Inferior parietal cortex (tissue), 1 donor: ENCODE results near the gene IL10RB.

Experiments
- DNase-seq: peaks from one replicate; pipeline ENCODE4 v3.0.0-alpha.2; 2016; ENCODE audit errors: extremely low spot score

Gene IL10RB

DNA sequence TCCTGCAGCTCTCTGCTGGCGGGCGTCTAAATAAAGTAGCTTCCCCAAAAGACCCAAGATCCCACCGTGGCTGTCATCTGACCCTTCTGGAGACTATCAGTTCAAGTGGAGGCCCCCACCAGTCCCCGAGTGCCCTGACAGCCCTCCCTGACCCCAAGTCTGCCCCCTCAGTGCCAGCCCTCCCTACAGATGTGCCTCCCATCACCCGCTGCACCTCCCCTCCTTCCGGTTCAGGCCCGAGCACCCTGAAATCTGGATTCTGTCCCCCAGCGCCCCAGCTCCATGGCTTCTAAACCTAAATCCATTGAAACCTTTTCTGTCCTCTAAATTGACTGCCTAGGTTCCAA, 595 bp downstream of the IL10RB start:
- no peak for DNase-seq

DNA sequence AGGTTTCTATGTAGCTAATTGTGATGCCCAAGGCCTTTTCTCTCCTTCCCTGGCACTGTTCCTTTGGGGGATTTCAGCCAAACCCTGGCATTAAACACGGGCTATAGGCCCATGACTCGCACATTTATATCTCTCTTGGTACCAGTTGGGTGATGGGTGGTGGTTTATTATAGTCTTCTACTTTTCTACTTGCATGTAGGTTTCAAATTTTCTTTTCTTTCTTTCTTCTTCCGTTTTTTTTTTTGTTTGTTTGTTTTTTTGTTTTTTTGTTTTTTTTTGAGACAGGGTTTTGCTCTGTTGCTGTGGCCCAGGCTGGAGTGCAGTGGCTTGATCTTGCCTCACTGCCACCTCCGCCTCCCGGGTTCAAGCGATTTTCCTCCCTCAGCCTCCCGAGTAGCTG, 1.1 kb downstream of the IL10RB start:
- DNase-seq: no peak

GRCh38 chr21:33268393-33268736, 2.2 kb downstream of the IL10RB start:
- DNase-seq: no peak

- DNase-seq: no peak
Observed at GRCh38 chr21:33268737-33269441, 2.7 kb downstream of the IL10RB start.

DNA sequence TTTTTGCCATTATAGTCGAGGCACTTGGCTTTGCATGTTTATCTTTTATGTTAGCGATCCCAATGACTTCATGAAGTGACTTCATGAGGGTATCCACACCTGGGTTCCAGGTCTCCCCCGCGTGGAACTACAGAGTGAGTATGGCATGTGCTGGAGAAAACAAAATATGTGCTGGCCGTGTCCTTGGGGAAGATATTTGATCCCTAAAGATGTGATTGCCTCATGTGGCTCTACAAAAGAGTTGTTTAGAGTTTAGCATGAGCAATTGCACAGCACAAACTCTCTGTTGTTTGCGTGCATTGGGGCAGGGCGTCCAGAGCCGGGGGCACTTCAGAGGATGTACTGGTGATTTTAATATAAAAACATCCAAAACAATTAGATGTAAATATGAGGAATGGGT, 4.8 kb downstream of the IL10RB start:
- DNase-seq: no peak

GRCh38 chr21:33273044-33273443, 6.9 kb downstream of the IL10RB start:
- DNase-seq: no peak

DNA sequence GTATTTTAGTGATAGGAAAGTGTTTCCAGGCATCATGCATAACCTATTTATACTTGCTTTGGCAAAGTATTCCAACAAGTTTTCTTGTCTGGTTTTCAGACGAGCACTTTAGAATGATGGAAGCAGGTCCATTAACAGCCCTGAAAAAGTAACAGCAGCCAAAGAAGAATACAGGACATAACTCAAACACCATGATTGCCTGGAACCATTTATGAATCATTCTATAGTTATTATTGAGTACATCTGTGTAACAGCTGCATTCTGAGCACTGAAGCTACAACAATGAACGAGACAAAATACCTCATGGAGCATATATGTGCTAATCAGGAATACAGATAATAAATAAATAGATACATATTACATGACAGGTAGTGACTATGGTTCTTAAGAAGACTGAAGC, 12.6 kb downstream of the IL10RB start:
- DNase-seq: no peak

DNA sequence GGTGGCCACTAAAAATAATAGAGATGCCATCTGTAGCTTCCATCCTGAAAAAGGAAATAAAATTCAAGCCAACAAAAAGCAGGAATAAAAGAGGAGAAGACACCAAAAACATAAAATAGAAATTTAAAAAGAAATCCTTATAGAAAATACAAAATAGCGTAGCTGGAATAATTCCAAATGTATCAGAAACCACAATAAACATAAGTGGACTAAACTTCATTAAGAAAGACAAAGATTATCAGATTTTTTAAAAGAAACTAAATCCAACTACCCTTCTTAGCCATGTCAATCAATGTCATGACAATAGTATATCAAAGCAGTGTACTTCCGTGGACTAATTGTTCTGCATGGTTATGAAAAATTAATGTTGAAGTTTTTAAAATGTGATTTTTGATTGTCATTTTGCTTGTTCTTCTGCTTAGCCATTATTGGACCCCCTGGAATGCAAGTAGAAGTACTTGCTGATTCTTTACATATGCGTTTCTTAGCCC, 13.2 kb downstream of the IL10RB start:
- no peak for DNase-seq

- no peak for DNase-seq
Observed at GRCh38 chr21:33281096-33281652, 15.0 kb downstream of the IL10RB start.

DNA sequence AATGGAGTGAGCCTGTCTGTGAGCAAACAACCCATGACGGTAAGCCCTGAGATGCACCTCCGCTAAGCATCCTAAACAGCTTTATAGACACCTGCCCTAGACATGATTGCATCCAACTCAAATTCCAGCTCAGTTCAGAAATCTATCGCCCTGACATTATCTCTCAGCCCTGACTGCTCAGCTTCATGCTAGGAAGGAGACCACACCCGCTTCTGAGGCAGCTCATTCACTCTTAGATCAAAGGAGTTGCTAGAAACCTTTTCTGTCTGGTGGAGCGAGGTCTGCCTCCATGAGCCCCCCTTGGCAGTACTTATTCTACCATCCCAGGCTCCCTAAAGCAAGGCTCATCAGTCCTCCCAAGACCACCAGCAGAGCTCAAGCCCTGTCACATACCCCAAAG, 17.0 kb downstream of the IL10RB start:
- no peak for DNase-seq

GRCh38 chr21:33286076-33286475, 19.9 kb downstream of the IL10RB start:
- no peak for DNase-seq

DNA sequence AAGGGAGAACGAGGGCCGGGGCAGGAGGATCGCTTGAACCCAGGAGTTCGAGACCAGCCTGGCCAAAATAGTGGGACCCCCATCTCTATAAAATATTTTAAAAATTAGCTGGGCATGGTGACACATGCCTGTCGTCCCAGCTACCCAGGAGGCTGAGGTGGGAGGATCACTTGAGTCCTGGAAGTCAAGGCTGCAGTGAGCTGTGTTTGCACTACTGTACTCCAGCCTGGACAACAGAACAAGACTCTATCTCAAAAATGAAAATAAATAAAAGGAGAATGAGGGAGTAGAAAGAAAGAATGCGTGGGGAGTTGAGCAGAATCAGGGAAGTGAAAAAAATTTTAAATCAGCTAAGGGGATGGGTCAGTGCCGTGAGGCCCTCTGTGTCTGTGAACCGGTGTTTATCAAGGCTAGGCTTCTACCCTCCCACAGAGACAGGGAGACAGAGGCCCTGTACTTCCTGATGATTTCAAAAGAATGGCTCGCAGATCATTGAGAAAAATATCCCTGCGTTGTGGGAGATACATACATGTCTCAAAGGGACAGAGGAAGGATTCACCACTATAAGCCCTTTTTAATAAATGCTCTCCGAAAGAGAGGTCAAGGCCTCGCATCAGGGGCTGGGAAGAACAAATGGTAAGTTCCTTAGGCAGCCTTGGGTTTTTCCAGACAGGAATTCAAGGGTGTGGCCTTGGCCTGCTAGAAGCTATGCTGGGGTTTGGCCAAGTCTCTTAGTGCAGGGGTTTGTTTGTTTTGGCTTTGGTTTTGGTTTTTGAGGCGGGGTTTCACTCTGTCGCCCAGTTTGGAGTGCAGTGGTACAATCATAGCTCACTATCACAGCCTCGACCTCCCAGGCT, 20.7 kb downstream of the IL10RB start:
- no peak for DNase-seq

GRCh38 chr21:33289199-33289819, 23.1 kb downstream of the IL10RB start:
- DNase-seq: no peak

DNA sequence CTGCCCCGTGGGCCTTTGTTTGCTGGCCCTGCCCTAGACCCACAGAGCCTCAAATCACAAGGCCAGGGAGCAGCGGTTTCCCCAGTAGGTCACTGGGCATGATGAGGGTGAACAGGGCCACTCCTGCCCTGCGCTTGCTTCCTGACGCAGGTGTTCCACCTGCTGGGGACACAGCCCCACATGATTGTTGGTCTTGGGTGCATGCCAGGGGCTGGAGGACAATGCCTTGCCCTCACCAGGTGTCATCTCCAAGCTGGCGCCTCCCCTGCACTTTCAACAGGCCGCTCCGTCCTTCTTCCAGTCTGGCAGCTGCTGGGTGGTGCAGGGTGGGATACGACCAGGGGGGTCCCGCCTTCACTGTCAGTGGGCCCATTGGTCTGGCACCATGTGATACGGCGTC, 24.3 kb downstream of the IL10RB start:
- no peak for DNase-seq

DNA sequence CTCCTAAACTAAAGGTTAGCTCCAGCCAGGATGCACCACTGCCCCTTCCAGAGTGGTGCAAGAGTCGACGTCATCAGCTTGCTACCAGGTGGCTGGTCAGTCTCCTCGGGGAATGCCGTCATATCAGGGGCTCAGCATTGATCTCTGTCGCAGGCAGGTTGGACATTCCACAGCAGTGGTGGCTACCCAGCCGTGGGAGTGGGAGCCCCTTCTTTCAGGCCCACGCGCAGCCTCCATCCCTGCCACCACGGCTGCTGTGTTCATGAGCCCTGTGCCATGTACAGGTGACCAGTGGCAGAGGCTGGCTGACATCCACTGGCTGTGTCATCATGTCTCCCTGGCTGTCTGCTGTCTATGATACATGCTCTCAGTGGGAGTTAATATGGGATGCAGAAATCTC, 25.5 kb downstream of the IL10RB start:
- DNase-seq: no peak

DNA sequence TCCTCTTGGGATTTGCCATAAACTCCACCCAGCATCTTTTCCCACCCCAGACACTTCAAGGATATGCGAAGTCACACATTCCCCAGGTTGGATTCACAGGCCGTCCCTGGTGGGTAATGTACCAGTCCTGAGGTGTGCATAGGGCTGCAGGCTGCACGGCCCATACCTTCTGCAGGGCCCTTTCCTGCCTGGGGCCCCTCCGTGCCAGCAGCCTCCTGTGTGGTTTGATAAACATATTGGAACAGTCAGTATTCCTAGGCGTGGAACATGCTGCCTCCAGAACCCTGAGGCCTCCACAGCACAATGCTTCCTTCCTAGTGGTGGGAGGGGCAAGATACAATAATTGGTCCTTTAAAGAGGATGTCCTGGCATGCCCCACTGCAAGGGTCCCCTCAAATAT, 26.6 kb downstream of the IL10RB start:
- no peak for DNase-seq

GRCh38 chr21:33293136-33293535, 27.0 kb downstream of the IL10RB start:
- no peak for DNase-seq

DNA sequence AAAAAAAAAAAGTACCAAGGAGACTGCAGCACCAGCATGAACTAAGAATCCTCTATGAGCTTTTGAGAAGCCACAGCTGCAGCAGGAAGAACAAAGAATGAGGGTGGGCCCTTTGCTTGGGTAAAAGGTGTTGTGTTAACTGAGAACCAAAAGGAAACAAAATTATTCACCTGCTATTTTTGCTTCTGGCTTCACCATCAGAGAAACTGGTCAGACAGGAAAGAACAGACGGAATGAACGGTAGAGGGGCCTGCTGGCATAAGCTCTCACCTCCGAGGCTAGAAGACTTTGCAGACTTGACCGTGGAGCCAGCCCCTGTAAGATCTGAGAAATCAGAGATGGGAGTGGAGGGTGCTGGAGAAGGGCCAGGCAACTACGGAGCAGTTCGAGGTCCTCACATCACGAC, 27.6 kb downstream of the IL10RB start:
- DNase-seq: no peak

GRCh38 chr21:33296156-33296555, 30.0 kb downstream of the IL10RB start:
- DNase-seq: no peak

DNA sequence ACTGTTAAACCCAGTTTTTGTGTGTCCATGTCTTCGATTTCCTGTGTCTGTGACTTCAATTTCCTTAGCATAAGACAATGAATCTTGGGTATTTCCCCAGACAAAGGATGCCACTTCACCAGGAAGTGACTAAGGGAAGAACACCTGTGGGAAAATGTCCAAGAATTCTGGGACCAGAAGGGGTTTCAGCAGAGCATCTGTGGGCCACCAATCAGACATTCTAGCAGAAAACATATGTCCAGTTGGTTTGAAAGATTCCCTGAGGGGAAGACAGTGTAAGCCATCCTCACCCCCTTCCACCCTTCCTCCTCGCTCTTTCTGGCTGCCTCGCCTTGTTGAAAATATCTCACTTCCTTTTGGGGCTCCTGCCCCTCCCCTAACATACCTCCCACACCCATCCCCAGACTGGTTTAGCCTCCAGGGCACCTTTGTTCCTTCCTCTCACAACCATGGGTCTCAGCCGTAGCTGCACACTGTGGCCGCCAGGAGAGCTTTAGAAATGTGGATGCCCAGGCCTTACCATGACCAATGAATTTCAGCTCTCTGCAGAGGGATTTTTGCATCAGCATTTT, 33.1 kb downstream of the IL10RB start:
- DNase-seq: no peak

- peak; percentile 27 for DNase-seq
Observed at GRCh38 chr21:33300701-33301631, 34.8 kb downstream of the IL10RB start.
